Erythroblast (primary cell): ENCODE data around the gene KCNIP3.

Source experiments
- GATA1 ChIP-seq: IDR thresholded peaks from 2 replicates; pipeline ENCODE4 v1.6.1; 2011; ENCODE audit warnings: low read depth, mild to moderate bottlenecking, control low read depth, low read length, moderate library complexity
- POLR2A ChIP-seq: IDR thresholded peaks from 2 replicates; pipeline ENCODE4 v1.6.1; 2011; ENCODE audit warnings: mild to moderate bottlenecking, low read length

DNA sequence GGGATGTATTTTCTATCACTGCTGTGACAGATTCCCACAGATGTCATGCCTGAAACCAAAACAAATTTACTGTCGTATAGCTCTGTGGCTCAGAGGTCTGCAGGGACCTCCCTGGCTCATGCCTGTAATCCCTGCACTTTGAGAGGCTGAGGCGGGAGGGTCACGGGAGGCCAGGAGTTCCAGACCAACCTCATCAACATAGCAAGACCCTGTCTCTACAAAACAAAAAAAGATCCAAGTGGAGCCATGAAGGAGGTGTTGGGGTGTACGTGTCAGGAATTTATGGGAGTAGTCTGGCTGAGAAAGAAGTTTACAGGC lies 54.4 kb downstream of the KCNIP3 start:
- TF ChIP-seq POLR2A (no peak), GATA1 (no peak)
